SK-N-SH (cell line): Measurements from ENCODE around the gene CEP250.

Source experiments
- CTCF ChIP-seq: fragments of 200-600 bp; sonication (generic); IDR thresholded peaks from 2 replicates; pipeline ENCODE4 v1.6.1; 2017; ENCODE audit warnings: antibody characterized with exemption, mild to moderate bottlenecking, moderate library complexity
- GABPA ChIP-seq: IDR thresholded peaks from 2 replicates; pipeline ENCODE4 v1.4.0; 2012; ENCODE audit warnings: low read depth, mild to moderate bottlenecking
- NRF1 ChIP-seq: IDR thresholded peaks from 2 replicates; pipeline ENCODE4 v1.6.1; 2012; ENCODE audit warnings: low read depth, mild to moderate bottlenecking, low read length
- POLR2AphosphoS5 ChIP-seq: IDR thresholded peaks from 2 replicates; pipeline ENCODE4 v1.6.1; 2012; ENCODE audit warnings: low read depth, low read length
- RCOR1 ChIP-seq: fragments of 150-350 bp; IDR thresholded peaks from 2 replicates; pipeline ENCODE4 v1.6.1; 2017; ENCODE audit warnings: antibody characterized with exemption, low read length
- RFX5 ChIP-seq: IDR thresholded peaks from 2 replicates; pipeline ENCODE4 v1.6.1; 2012; ENCODE audit warnings: mild to moderate bottlenecking, improper control_type of control experiment, low read length
- TF ChIP-seq, protein P1 (sequence below): IDR thresholded peaks from 2 replicates; pipeline ENCODE4 v1.6.1; 2012; ENCODE audit warnings: mild to moderate bottlenecking, low read depth, low read length, moderate library complexity
- TF ChIP-seq, protein P2 (sequence below): IDR thresholded peaks from 2 replicates; pipeline ENCODE4 v1.4.0; 2012; ENCODE audit warnings: low read depth, borderline replicate concordance

- TF ChIP-seq, protein P1, sequence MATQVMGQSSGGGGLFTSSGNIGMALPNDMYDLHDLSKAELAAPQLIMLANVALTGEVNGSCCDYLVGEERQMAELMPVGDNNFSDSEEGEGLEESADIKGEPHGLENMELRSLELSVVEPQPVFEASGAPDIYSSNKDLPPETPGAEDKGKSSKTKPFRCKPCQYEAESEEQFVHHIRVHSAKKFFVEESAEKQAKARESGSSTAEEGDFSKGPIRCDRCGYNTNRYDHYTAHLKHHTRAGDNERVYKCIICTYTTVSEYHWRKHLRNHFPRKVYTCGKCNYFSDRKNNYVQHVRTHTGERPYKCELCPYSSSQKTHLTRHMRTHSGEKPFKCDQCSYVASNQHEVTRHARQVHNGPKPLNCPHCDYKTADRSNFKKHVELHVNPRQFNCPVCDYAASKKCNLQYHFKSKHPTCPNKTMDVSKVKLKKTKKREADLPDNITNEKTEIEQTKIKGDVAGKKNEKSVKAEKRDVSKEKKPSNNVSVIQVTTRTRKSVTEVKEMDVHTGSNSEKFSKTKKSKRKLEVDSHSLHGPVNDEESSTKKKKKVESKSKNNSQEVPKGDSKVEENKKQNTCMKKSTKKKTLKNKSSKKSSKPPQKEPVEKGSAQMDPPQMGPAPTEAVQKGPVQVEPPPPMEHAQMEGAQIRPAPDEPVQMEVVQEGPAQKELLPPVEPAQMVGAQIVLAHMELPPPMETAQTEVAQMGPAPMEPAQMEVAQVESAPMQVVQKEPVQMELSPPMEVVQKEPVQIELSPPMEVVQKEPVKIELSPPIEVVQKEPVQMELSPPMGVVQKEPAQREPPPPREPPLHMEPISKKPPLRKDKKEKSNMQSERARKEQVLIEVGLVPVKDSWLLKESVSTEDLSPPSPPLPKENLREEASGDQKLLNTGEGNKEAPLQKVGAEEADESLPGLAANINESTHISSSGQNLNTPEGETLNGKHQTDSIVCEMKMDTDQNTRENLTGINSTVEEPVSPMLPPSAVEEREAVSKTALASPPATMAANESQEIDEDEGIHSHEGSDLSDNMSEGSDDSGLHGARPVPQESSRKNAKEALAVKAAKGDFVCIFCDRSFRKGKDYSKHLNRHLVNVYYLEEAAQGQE, result no peak
- TF ChIP-seq CTCF, result no peak
- no peak for TF ChIP-seq POLR2AphosphoS5
- no peak for TF ChIP-seq RCOR1
- no peak for TF ChIP-seq GABPA
- no peak for TF ChIP-seq RFX5
- TF ChIP-seq, protein P2, sequence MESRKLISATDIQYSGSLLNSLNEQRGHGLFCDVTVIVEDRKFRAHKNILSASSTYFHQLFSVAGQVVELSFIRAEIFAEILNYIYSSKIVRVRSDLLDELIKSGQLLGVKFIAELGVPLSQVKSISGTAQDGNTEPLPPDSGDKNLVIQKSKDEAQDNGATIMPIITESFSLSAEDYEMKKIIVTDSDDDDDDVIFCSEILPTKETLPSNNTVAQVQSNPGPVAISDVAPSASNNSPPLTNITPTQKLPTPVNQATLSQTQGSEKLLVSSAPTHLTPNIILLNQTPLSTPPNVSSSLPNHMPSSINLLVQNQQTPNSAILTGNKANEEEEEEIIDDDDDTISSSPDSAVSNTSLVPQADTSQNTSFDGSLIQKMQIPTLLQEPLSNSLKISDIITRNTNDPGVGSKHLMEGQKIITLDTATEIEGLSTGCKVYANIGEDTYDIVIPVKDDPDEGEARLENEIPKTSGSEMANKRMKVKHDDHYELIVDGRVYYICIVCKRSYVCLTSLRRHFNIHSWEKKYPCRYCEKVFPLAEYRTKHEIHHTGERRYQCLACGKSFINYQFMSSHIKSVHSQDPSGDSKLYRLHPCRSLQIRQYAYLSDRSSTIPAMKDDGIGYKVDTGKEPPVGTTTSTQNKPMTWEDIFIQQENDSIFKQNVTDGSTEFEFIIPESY, result no peak
- no peak for TF ChIP-seq NRF1
These were observed 34.1 kb upstream of the CEP250 start for GRCh38 chr20:35421322-35421721.
